H1 (cell line): Measurements from ENCODE around the gene PEAK3.

Experiments used
- CTCF ChIP-seq, 3 experiments: IDR thresholded peaks; 1 replicate in 2 of 3; 2 replicates in 1 of 3; pipeline versions ENCODE4 v1.5.1 to v1.6.1; 2011; ENCODE audit warnings: low read length in 3 of 3, mild to moderate bottlenecking in 3 of 3, inconsistent platforms in 2 of 3, low read depth in 1 of 3, moderate library complexity in 1 of 3; ENCODE audit not compliant: insufficient read depth in 1 of 3; ENCODE audit errors: control extremely low read depth in 1 of 3
- EP300 ChIP-seq, 2 experiments: IDR thresholded peaks; 1 replicate in 1 of 2; 2 replicates in 1 of 2; pipeline ENCODE4 v1.6.1; 2011 to 2012; ENCODE audit warnings: low read depth in 2 of 2, low read length in 2 of 2, mild to moderate bottlenecking in 2 of 2, borderline replicate concordance in 1 of 2, inconsistent platforms in 1 of 2, moderate library complexity in 1 of 2
- EZH2 ChIP-seq: fragments of 200-600 bp; sonication (generic); IDR thresholded peaks from 2 replicates; pipeline ENCODE4 v1.7.1; 2012; ENCODE audit warnings: low read depth, mild to moderate bottlenecking, moderate library complexity, low read length, inconsistent platforms; ENCODE audit not compliant: severe bottlenecking
- KDM1A ChIP-seq: fragments of 200-600, 300-600 bp; sonication (generic); IDR thresholded peaks from 2 replicates; pipeline ENCODE4 v1.7.1; 2016; ENCODE audit warnings: mild to moderate bottlenecking, low read length, borderline replicate concordance
- NANOG ChIP-seq: IDR thresholded peaks from 2 replicates; pipeline ENCODE4 v1.6.1; 2011; ENCODE audit warnings: low read length, low read depth, mild to moderate bottlenecking, inconsistent platforms; ENCODE audit not compliant: insufficient read depth, poor library complexity, severe bottlenecking
- PHF8 ChIP-seq: fragments of 200-600 bp; sonication (generic); conservative IDR thresholded peaks from 2 replicates; pipeline ENCODE4 v1.7.1; 2012; ENCODE audit warnings: low read depth, mild to moderate bottlenecking, inconsistent platforms, low read length, moderate library complexity
- RAD21 ChIP-seq, 2 experiments: IDR thresholded peaks in 1 of 2; conservative IDR thresholded peaks in 1 of 2; 2 replicates each; pipeline ENCODE4 v1.6.1; 2011; ENCODE audit warnings: low read depth in 2 of 2, low read length in 2 of 2, improper control_type of control experiment in 1 of 2, inconsistent platforms in 1 of 2, mild to moderate bottlenecking in 1 of 2, moderate library complexity in 1 of 2
- TEAD4 ChIP-seq: IDR thresholded peaks from 2 replicates; pipeline ENCODE4 v1.6.1; 2012; ENCODE audit warnings: low read depth, low read length, inconsistent platforms, mixed read lengths

- no peak for TF ChIP-seq KDM1A
- no peak for TF ChIP-seq CTCF (IDR thresholded peaks at IDR 0.05; ENCODE audit: control extremely low read depth in 1 of 3, insufficient read depth in 1 of 3, low read depth in 1 of 3, low read length in 3 of 3)
- no peak for TF ChIP-seq PHF8
- no peak for TF ChIP-seq NANOG
- TF ChIP-seq EP300 (IDR thresholded peaks at IDR 0.05; ENCODE audit: borderline replicate concordance in 1 of 2, low read depth in 2 of 2, low read length in 2 of 2), result no peak
- TF ChIP-seq EZH2, result no peak
- TF ChIP-seq RAD21 (IDR thresholded peaks at IDR 0.05 in 1 of 2, conservative IDR thresholded peaks at IDR 0.05 in 1 of 2; ENCODE audit: low read depth in 2 of 2, low read length in 2 of 2), result no peak
- TF ChIP-seq TEAD4, result no peak
These were observed 25.0 kb upstream of the PEAK3 start for GRCh38 chr19:2306971-2307370.
